ENCODE results near the gene DERA.

DNA sequence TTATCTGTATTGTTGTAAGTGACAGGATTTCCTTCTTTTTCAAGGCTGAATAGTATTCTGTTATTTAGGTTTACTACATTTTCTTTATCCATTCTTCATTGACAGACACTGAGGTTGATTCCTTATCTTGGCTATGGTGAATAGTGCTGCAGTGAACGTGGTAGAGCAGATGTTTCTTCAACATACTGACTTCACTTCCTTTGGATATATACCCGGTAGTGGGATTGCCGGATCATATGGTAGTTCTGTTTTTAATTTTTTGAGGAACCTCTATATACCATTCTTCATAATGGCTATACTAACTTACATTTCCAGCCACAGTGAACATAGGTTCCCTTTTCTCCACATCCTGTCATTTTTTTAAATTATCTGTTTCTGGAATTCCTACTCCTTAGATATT lies 21.8 kb downstream of the DERA start:
- TF ChIP-seq, protein P1, sequence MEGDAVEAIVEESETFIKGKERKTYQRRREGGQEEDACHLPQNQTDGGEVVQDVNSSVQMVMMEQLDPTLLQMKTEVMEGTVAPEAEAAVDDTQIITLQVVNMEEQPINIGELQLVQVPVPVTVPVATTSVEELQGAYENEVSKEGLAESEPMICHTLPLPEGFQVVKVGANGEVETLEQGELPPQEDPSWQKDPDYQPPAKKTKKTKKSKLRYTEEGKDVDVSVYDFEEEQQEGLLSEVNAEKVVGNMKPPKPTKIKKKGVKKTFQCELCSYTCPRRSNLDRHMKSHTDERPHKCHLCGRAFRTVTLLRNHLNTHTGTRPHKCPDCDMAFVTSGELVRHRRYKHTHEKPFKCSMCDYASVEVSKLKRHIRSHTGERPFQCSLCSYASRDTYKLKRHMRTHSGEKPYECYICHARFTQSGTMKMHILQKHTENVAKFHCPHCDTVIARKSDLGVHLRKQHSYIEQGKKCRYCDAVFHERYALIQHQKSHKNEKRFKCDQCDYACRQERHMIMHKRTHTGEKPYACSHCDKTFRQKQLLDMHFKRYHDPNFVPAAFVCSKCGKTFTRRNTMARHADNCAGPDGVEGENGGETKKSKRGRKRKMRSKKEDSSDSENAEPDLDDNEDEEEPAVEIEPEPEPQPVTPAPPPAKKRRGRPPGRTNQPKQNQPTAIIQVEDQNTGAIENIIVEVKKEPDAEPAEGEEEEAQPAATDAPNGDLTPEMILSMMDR (IDR thresholded peaks at IDR 0.05; ENCODE audit: low read length): no peak
- no peak for TF ChIP-seq EZH2 (IDR thresholded peaks at IDR 0.05; ENCODE audit: borderline replicate concordance, low read length)

All from OCI-LY1 (cell line).